ENCODE results near the gene SAMD15.

The SAMD15 gene

DNA sequence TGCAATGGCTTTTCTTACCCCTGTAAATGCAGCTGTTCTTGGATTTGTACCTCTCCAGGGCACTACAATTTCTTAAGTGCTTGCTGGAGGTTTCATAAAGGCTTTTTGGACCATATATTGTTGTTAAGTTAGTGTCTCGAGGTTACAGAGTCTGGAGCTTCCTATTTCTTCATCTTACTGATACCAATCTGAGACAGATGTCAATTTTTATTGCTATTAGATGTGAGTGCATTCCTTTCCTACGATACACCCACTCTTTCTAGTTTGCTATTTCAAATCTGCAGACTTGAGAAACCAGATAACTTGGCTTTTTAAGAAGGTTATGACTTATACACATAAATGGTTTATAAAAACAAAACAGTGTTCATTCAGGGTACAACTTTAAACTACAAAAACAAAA is 44.0 kb downstream of the SAMD15 start:
- Histone ChIP-seq H3K36me3 (ENCODE audit: low read length) (no peaks in the 10 kb centered on the region), H3K9ac (ENCODE audit: low read length) (no peak overlapping the region), H3K9me3 (ENCODE audit: insufficient read depth, low read length) (no peaks in the 10 kb centered on the region), H3K4me2 (ENCODE audit: low read depth, low read length, poor library complexity, severe bottlenecking) (no peak overlapping the region), H3K4me3 (ENCODE audit: insufficient read depth, low read length, poor library complexity, severe bottlenecking) (no peak overlapping the region), H3K27ac (ENCODE audit: low read depth, low read length) (no peak overlapping the region), H4K20me1 (ENCODE audit: low read depth, low read length) (no peaks in the 10 kb centered on the region), H3K79me2 (ENCODE audit: insufficient read depth, low read length) (no peaks in the 10 kb centered on the region), H2AFZ (ENCODE audit: low read depth, low read length, severe bottlenecking) (no peak overlapping the region), H3F3A (ENCODE audit: insufficient read depth) (no peaks in the 10 kb centered on the region), H3K9me2 (replicated peaks; ENCODE audit: insufficient read depth, low read length) (no peaks in the 10 kb centered on the region), H3K27me3 (ENCODE audit: low read length) (no peaks in the 10 kb centered on the region)
- TF ChIP-seq, protein P1, sequence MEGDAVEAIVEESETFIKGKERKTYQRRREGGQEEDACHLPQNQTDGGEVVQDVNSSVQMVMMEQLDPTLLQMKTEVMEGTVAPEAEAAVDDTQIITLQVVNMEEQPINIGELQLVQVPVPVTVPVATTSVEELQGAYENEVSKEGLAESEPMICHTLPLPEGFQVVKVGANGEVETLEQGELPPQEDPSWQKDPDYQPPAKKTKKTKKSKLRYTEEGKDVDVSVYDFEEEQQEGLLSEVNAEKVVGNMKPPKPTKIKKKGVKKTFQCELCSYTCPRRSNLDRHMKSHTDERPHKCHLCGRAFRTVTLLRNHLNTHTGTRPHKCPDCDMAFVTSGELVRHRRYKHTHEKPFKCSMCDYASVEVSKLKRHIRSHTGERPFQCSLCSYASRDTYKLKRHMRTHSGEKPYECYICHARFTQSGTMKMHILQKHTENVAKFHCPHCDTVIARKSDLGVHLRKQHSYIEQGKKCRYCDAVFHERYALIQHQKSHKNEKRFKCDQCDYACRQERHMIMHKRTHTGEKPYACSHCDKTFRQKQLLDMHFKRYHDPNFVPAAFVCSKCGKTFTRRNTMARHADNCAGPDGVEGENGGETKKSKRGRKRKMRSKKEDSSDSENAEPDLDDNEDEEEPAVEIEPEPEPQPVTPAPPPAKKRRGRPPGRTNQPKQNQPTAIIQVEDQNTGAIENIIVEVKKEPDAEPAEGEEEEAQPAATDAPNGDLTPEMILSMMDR (IDR thresholded peaks at IDR 0.05; ENCODE audit: insufficient read depth, low read length, poor library complexity, severe bottlenecking): no peak
- no peak for TF ChIP-seq EZH2phosphoT487 (conservative IDR thresholded peaks at IDR 0.05; ENCODE audit: low read length)

DNA sequence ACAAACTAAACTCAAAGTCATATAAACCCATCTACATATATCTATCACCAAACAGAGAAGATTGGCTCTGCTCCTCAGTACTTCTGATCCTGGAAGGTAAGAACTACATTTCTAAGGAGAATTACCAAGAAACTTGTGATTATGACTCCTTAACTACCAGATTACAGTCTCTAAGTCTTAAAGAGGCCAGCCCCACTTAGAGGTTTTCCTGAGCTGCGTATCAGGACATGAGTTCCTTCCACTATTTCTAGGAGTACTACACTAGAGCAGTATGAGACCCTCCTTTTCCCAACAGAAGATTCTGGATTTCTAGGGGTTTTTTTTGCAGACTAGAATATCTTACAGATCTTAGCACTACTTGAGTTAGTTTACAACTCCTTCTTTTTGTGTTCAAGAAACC is 46.2 kb downstream of the SAMD15 start, which contains the start of gene NOXRED1:
Gene NOXRED1 (minus strand): TSS at position 101 of the 400 bp plus-strand sequence. CDS start 634 bp downstream, outside the sequence.
- Histone ChIP-seq H3F3A (ENCODE audit: insufficient read depth) (no peaks in the 10 kb centered on the region), H3K27me3 (ENCODE audit: low read length) (no peaks in the 10 kb centered on the region), H4K20me1 (ENCODE audit: low read depth, low read length) (no peaks in the 10 kb centered on the region), H3K36me3 (ENCODE audit: low read length) (no peaks in the 10 kb centered on the region), H3K27ac (ENCODE audit: low read depth, low read length) (no peak within 1 kb of the TSS), H3K4me2 (ENCODE audit: low read depth, low read length, poor library complexity, severe bottlenecking) (no peak within 1 kb of the TSS), H3K4me3 (ENCODE audit: insufficient read depth, low read length, poor library complexity, severe bottlenecking) (no peak within 1 kb of the TSS), H3K9me2 (replicated peaks; ENCODE audit: insufficient read depth, low read length) (no peaks in the 10 kb centered on the region), H3K9me3 (ENCODE audit: insufficient read depth, low read length) (no peaks in the 10 kb centered on the region), H3K9ac (ENCODE audit: low read length) (no peak within 1 kb of the TSS), H3K79me2 (ENCODE audit: insufficient read depth, low read length) (no peaks in the 10 kb centered on the region), H2AFZ (ENCODE audit: low read depth, low read length, severe bottlenecking) (no peak within 1 kb of the TSS)
- TF ChIP-seq, protein P1 (IDR thresholded peaks at IDR 0.05; ENCODE audit: insufficient read depth, low read length, poor library complexity, severe bottlenecking): no peak
- TF ChIP-seq EZH2phosphoT487 (conservative IDR thresholded peaks at IDR 0.05; ENCODE audit: low read length): no peak

DNA sequence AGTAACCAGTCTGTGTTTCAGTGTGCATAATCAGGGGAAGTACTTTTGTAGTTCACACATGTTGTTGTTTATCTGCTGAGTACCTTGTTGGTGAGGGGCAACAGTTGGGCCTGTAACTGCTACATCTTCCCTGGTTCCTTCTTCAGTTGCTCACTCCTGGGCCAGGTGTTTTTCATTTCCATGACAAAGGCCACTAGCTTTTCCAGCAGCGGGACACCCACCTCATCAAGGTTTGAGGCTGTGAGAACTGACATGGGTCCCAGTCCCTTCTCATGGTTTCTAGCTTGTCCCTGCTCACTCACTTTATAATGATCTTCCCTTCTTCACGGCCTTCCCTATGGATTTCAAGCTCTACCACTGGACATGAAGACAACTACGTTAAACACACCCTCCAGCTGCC is 47.7 kb downstream of the SAMD15 start:
- Histone ChIP-seq H3K79me2 (ENCODE audit: insufficient read depth, low read length) (no peaks in the 10 kb centered on the region), H3K9ac (ENCODE audit: low read length) (no peak overlapping the region), H3K27me3 (ENCODE audit: low read length) (no peaks in the 10 kb centered on the region), H3K4me3 (ENCODE audit: insufficient read depth, low read length, poor library complexity, severe bottlenecking) (no peak overlapping the region), H3F3A (ENCODE audit: insufficient read depth) (no peaks in the 10 kb centered on the region), H2AFZ (ENCODE audit: low read depth, low read length, severe bottlenecking) (no peak overlapping the region), H3K36me3 (ENCODE audit: low read length) (no peaks in the 10 kb centered on the region), H3K9me3 (ENCODE audit: insufficient read depth, low read length) (no peaks in the 10 kb centered on the region), H3K9me2 (replicated peaks; ENCODE audit: insufficient read depth, low read length) (no peaks in the 10 kb centered on the region), H4K20me1 (ENCODE audit: low read depth, low read length) (no peaks in the 10 kb centered on the region), H3K4me2 (ENCODE audit: low read depth, low read length, poor library complexity, severe bottlenecking) (no peak overlapping the region), H3K27ac (ENCODE audit: low read depth, low read length) (no peak overlapping the region)
- TF ChIP-seq, protein P1 (IDR thresholded peaks at IDR 0.05; ENCODE audit: insufficient read depth, low read length, poor library complexity, severe bottlenecking): no peak
- TF ChIP-seq EZH2phosphoT487 (conservative IDR thresholded peaks at IDR 0.05; ENCODE audit: low read length): no peak

All from SU-DHL-6 (cell line).